WTC11 (cell line): ENCODE measurements around the gene ZDHHC8. TPM values are rescaled to one million over a fixed set of nuclear protein-coding genes. Genes with fewer than 3 reads are reported as not detected.

ENCODE experiments used
- ATAC-seq: fragments of 200-7000 bp; cut with Tn5 transposase; 2 replicates; pipeline ENCODE4 v1.10.0; 2021; ENCODE audit warnings: mild to moderate bottlenecking, moderate library complexity
- CTCF ChIA-PET: fragments of 300-600 bp; sonication (Branson Sonifier 250); formaldehyde crosslinking; loops from one replicate; lab custom pipeline; 2021; ENCODE audit warnings: antibody characterized with exemption; lab: Charles Lee
- POLR2A ChIA-PET: fragments of 350-600 bp; sonication (Branson Sonifier 250); formaldehyde crosslinking; loops from one replicate; lab custom pipeline; 2021; ENCODE audit warnings: antibody characterized with exemption; lab: Charles Lee
- DNase-seq: peaks from one replicate; pipeline ENCODE4 v3.0.0; 2021; ENCODE audit warnings: low spot score
- H3K27ac Mint-ChIP-seq: 2 replicates; pipeline ENCODE4 v1.8.0; 2021; ENCODE audit warnings: mixed read lengths
- H3K27me3 Mint-ChIP-seq: 2 replicates; pipeline ENCODE4 v1.8.0; 2021; ENCODE audit warnings: low read depth, mild to moderate bottlenecking, moderate library complexity, mixed read lengths
- H3K36me3 Mint-ChIP-seq: 2 replicates; pipeline ENCODE4 v1.8.0; 2021; ENCODE audit warnings: mixed read lengths
- H3K4me1 Mint-ChIP-seq: 2 replicates; pipeline ENCODE4 v1.8.0; 2022; ENCODE audit warnings: mixed read lengths
- H3K4me3 Mint-ChIP-seq: 2 replicates; pipeline ENCODE4 v1.8.0; 2021; ENCODE audit warnings: mild to moderate bottlenecking, moderate library complexity, mixed read lengths
- H3K9me3 Mint-ChIP-seq: 2 replicates; pipeline ENCODE4 v1.8.0; 2021; ENCODE audit warnings: mixed read lengths
- ATF3 ChIP-seq: sonication (generic); formaldehyde crosslinking; conservative IDR thresholded peaks from 2 replicates; pipeline ENCODE4 v1.8.1; 2022; ENCODE audit warnings: mild to moderate bottlenecking, missing genetic modification reagents
- CBFB ChIP-seq: sonication (generic); formaldehyde crosslinking; IDR thresholded peaks from 2 replicates; pipeline ENCODE4 v1.8.1; 2022; ENCODE audit warnings: mild to moderate bottlenecking, low read depth, missing genetic modification reagents
- CTCF ChIP-seq: fragments of 200-600 bp; IDR thresholded peaks from 2 replicates; pipeline ENCODE4 v1.8.0; 2022; ENCODE audit warnings: antibody characterized with exemption
- E2F4 ChIP-seq: sonication (generic); formaldehyde crosslinking; IDR thresholded peaks from 2 replicates; pipeline ENCODE4 v1.8.1; 2022; ENCODE audit warnings: low read depth, mild to moderate bottlenecking, moderate library complexity, missing genetic modification reagents, borderline replicate concordance
- ERG ChIP-seq: fragments of 250-450 bp; sonication (Bioruptor Pico); IDR thresholded peaks from 2 replicates; pipeline ENCODE4 v1.8.0; 2021; ENCODE audit warnings: mild to moderate bottlenecking
- GABPB1 ChIP-seq: sonication (generic); formaldehyde crosslinking; IDR thresholded peaks from 2 replicates; pipeline ENCODE4 v1.8.1; 2023; ENCODE audit warnings: mild to moderate bottlenecking, missing genetic modification reagents
- IRF2 ChIP-seq: sonication (generic); formaldehyde crosslinking; IDR thresholded peaks from 2 replicates; pipeline ENCODE4 v1.8.0; 2022; ENCODE audit warnings: low read depth, missing genetic modification reagents, borderline replicate concordance
- JAZF1 ChIP-seq: fragments of 250-450 bp; sonication (Bioruptor Pico); IDR thresholded peaks from 2 replicates; pipeline ENCODE4 v1.9.0; 2021; ENCODE audit warnings: moderate library complexity, mild to moderate bottlenecking, inconsistent platforms
- MLX ChIP-seq: sonication (generic); formaldehyde crosslinking; IDR thresholded peaks from 2 replicates; pipeline ENCODE4 v1.8.1; 2023; ENCODE audit warnings: mild to moderate bottlenecking, missing genetic modification reagents, moderate library complexity
- MXD4 ChIP-seq: fragments of 250-450 bp; sonication (Bioruptor Pico); IDR thresholded peaks from 2 replicates; pipeline ENCODE4 v1.8.0; 2021; ENCODE audit warnings: mild to moderate bottlenecking, moderate library complexity, borderline replicate concordance
- NFYB ChIP-seq: sonication (generic); formaldehyde crosslinking; conservative IDR thresholded peaks from 2 replicates; pipeline ENCODE4 v1.8.0; 2022; ENCODE audit warnings: low read depth, missing genetic modification reagents
- RELA ChIP-seq: sonication (generic); formaldehyde crosslinking; IDR thresholded peaks from 2 replicates; pipeline ENCODE4 v1.8.1; 2022; ENCODE audit warnings: missing genetic modification reagents, mild to moderate bottlenecking, borderline replicate concordance
- SMAD4 ChIP-seq: sonication (generic); formaldehyde crosslinking; IDR thresholded peaks from 2 replicates; pipeline ENCODE4 v1.8.0; 2022; ENCODE audit warnings: mild to moderate bottlenecking, missing genetic modification reagents
- SP1 ChIP-seq: sonication (generic); formaldehyde crosslinking; conservative IDR thresholded peaks from 2 replicates; pipeline ENCODE4 v1.8.1; 2022; ENCODE audit warnings: missing genetic modification reagents
- TEAD1 ChIP-seq: sonication (generic); formaldehyde crosslinking; IDR thresholded peaks from 2 replicates; pipeline ENCODE4 v1.8.0; 2022; ENCODE audit warnings: mild to moderate bottlenecking, missing genetic modification reagents
- TP53 ChIP-seq: sonication (generic); formaldehyde crosslinking; IDR thresholded peaks from 2 replicates; pipeline ENCODE4 v1.8.1; 2023; ENCODE audit warnings: mild to moderate bottlenecking, missing genetic modification reagents
- ZBTB21 ChIP-seq: sonication (generic); formaldehyde crosslinking; IDR thresholded peaks from 2 replicates; pipeline ENCODE4 v1.8.1; 2023; ENCODE audit warnings: mild to moderate bottlenecking, missing genetic modification reagents, borderline replicate concordance
- ZNF138 ChIP-seq: sonication (generic); formaldehyde crosslinking; conservative IDR thresholded peaks from 2 replicates; pipeline ENCODE4 v1.8.1; 2022; ENCODE audit warnings: mild to moderate bottlenecking, moderate library complexity, missing genetic modification reagents
- ZNF232 ChIP-seq: sonication (generic); formaldehyde crosslinking; IDR thresholded peaks from 2 replicates; pipeline ENCODE4 v1.8.0; 2022; ENCODE audit warnings: mild to moderate bottlenecking, missing genetic modification reagents
- ZNF317 ChIP-seq: sonication (generic); formaldehyde crosslinking; IDR thresholded peaks from 2 replicates; pipeline ENCODE4 v1.8.1; 2023; ENCODE audit warnings: low read depth, mild to moderate bottlenecking, moderate library complexity, missing genetic modification reagents, borderline replicate concordance
- ZNF416 ChIP-seq: fragments of 250-450 bp; sonication (Bioruptor Pico); IDR thresholded peaks from 2 replicates; pipeline ENCODE4 v1.9.0; 2021; ENCODE audit warnings: mild to moderate bottlenecking, inconsistent platforms
- ZNF423 ChIP-seq: fragments of 250-450 bp; sonication (Bioruptor Pico); IDR thresholded peaks from 2 replicates; pipeline ENCODE4 v2.1.2; 2022; ENCODE audit warnings: mild to moderate bottlenecking, moderate library complexity
- ZNF425 ChIP-seq: fragments of 250-450 bp; sonication (Bioruptor Pico); conservative IDR thresholded peaks from 2 replicates; pipeline ENCODE4 v1.9.0; 2021; ENCODE audit warnings: mild to moderate bottlenecking
- ZNF512 ChIP-seq: sonication (generic); formaldehyde crosslinking; IDR thresholded peaks from 2 replicates; pipeline ENCODE4 v1.8.1; 2022; ENCODE audit warnings: missing genetic modification reagents, borderline replicate concordance
- total RNA-seq: library from RNA; stranded (reverse); gene quantifications from 3 replicates; pipeline ENCODE4 v1.2.3, GENCODE V29; 2021

Gene ZDHHC8
- total RNA-seq, 1 experiment from 2014 or later = 79.7 TPM

- H3K27me3 Mint-ChIP-seq = no peaks in the 10 kb centered on the region
- H3K36me3 Mint-ChIP-seq = no peaks in the 10 kb centered on the region
- H3K4me3 Mint-ChIP-seq = peak overlapping the region; percentile 47
- TF ChIP-seq ZNF416 (CRISPR knock-in tag) (no peak), ZNF317 (CRISPR knock-in tag) (no peak), ZNF512 (CRISPR knock-in tag) (no peak), SMAD4 (CRISPR knock-in tag) (no peak), GABPB1 (CRISPR knock-in tag) (no peak), TP53 (CRISPR knock-in tag) (no peak), ZNF425 (CRISPR knock-in tag) (no peak), RELA (CRISPR knock-in tag) (no peak), ZNF423 (CRISPR knock-in tag) (no peak), E2F4 (CRISPR knock-in tag) (no peak), SP1 (CRISPR knock-in tag) (no peak), ATF3 (CRISPR knock-in tag) (no peak), ERG (CRISPR knock-in tag) (no peak), ZNF232 (CRISPR knock-in tag) (no peak), NFYB (CRISPR knock-in tag) (no peak)
- DNase-seq (no peak), ATAC-seq (no peak)
- H3K4me1 Mint-ChIP-seq = 0 out of 2 replicates have a peak, but pooled peaks cover 6% of the 10 kb centered on the region
- ChIA-PET POLR2A (no interaction called here), CTCF (no interaction called here)
- H3K9me3 Mint-ChIP-seq = no peaks in the 10 kb centered on the region
- H3K27ac Mint-ChIP-seq = no peak overlapping the region; the same call in 1 of the 2 replicates
Measured at GRCh38 chr22:20133930-20134549, 2.4 kb downstream of the ZDHHC8 start.

GRCh38 chr22:20135265-20135664, 3.7 kb downstream of the ZDHHC8 start:
- Mint-ChIP-seq H3K9me3 (no peaks in the 10 kb centered on the region), H3K36me3 (no peaks in the 10 kb centered on the region), H3K4me1 (0 out of 2 replicates have a peak, but pooled peaks cover 6% of the 10 kb centered on the region), H3K4me3 (no peak overlapping the region), H3K27ac (no peak overlapping the region; the same call in 1 of the 2 replicates), H3K27me3 (no peaks in the 10 kb centered on the region)
- ChIA-PET CTCF (no interaction called here), POLR2A (no interaction called here)
- no peak for DNase-seq
- no peak for ATAC-seq
- TF ChIP-seq IRF2 (CRISPR knock-in tag) (no peak), CTCF (no peak), ZNF423 (CRISPR knock-in tag) (no peak), ZNF138 (no peak), CBFB (CRISPR knock-in tag) (no peak), TEAD1 (CRISPR knock-in tag) (no peak), JAZF1 (CRISPR knock-in tag) (no peak), MXD4 (no peak), MLX (CRISPR knock-in tag) (no peak), ZBTB21 (no peak), ZNF425 (CRISPR knock-in tag) (no peak)
